GOT3 (cell line): ENCODE results near the gene DPP10.

Source experiments
- DNase-seq: peaks from one replicate; lab custom pipeline; 2025; ENCODE audit warnings: mixed read lengths; lab: John Stamatoyannopoulos, UW

Gene DPP10

DNA sequence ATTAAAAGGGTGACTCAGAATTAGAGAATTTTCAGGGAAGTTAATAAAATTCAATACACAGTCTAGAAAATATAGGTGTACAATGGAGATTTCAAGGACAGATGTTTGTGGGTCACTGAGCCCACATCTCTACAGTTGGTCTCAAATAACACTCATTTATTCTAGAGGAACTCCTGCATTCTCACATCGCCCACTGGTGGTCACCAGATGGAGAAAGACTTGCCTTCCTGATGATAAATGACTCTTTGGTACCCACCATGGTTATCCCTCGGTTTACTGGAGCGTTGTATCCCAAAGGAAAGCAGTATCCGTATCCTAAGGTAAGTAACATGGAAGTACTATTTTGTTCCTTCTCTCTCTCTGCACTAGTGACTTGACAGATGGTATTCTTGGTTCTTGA, 1297.1 kb downstream of the DPP10 start:
- no peak for DNase-seq

DNA sequence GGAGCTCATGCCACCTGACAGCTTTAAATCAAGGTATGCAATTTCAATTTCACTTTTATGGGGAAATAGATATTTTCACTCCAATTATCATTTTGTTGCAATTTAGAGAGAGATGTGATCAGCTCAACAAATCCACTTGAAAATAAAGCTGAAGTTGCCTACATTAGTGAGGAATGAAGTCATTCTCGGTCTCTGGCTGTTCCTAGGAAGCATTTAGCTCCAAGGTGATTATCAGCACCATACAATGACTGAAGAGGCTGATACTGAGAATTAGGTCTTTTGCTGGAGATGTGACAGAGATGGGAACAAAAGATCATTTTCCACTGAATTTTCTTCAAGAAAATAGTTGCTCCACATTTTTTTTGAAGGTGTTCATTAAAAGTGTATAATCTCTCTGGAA, 1303.7 kb downstream of the DPP10 start:
- DNase-seq = no peak

DNA sequence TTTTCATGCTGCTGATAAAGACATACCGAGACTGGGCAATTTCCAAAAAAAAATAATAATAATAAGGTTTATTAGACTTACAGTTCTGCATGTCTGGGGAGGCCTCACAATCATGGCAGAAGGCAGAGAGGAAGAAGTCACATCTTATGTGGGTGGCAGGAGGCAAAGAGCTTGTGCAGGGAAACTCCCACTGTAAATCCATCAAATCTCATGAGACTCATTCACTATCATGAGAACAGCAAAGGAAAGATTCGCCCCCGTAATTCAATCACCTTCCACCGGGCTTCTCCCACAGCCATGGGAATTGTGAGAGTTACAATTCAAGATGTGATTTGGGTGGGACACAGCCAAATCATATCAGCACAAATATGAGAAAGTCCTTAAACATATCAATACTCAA, 1314.8 kb downstream of the DPP10 start:
- no peak for DNase-seq

DNA sequence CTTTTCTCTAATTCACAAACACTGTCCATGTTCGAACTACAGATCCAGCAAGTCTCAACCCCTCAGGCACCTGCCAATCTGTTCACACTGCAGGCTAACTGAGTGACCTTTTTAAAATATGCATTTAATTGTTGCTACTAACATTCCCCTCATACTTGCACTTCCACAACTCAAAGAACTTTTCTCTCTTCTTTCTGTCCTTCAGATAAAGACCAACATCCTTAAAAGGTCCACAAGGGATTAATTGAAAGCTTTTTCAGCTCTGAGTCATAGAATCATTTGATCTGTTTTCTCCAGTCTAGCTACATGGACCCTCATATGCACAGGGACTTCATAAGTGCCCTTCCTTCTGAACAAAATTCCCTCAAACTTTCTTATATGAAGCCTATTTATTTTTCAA, 1321.2 kb downstream of the DPP10 start:
- no peak for DNase-seq

DNA sequence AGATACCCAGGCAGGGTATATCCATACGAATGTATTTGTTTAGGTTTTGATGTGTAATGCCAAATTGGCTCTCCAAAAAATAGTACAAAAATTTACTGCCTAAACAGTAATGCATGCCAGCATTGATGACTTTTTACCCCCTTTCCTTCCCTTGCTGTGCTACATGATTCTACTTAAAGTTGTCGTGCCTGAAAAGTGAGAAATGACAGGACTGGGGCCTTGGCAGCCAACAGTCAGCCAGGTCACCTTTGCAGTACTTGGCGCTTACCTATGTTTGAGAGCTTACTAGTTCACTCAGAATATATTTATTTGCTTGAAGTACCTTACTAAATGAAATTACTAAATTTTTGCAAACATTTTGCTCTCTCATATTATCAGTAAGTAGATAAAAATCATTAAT, 1329.1 kb downstream of the DPP10 start:
- no peak for DNase-seq

DNA sequence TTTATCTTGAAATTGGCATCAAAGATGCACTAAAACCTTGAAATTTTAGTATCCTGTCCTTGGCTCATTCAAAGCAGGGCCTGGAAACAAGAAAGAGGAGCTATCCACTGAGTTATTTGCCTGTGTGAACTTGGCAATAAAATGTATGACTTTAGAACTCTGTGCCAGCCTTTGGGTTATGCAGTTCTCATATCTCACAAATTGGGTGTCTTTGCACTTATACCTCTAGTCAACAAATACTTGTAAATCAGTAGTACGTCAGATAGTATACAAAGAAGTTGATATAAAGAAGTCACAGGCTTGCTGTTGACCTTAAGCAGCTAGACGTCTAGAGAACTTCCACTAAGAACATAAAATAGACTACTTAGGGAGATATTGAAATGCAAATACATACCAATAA, 1331.9 kb downstream of the DPP10 start:
- DNase-seq = no peak

DNA sequence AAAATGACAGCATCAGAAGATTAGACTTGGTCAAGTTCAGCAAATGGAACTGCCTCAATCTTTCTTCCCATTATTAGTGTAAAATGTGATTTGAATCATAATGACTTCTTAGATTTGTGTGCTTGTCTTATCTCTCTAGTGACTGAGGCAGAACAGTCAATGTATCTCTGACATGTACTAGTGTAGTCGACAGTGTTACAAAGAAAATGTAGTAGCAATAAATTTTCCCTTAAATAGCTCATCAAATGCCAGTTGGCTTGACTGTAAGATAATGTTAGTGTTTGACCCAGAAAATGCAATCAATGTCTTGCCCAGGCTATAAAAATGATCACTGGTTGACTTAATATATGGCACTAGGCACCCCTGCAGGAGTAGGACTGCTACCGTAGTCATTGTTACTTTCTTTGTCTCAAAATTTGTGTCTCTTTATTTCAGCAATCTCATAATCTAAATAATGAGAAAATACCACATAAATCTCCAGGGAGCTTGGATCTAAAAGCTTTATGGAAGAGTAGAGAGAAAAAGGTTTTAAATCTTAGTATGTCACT, 1336.7 kb downstream of the DPP10 start:
- DNase-seq = no peak

DNA sequence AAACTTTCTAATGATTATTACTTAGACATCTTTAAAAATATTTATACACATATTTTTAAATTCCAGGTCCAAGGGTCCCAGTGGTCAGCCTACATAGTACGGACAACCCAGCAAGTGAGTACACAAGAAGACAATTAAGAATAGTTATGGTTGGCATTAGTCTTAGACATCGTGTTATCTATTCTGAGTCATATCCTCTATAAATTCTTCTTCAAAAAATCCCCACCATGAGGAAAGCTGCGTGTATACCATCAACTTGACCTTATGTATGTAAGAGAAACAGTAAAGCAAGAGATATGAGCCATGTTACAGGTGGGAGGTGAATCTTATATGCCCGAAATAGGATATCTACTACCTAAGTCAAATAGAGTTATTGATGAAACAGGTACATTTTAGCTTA, 1339.8 kb downstream of the DPP10 start:
- DNase-seq = no peak

DNA sequence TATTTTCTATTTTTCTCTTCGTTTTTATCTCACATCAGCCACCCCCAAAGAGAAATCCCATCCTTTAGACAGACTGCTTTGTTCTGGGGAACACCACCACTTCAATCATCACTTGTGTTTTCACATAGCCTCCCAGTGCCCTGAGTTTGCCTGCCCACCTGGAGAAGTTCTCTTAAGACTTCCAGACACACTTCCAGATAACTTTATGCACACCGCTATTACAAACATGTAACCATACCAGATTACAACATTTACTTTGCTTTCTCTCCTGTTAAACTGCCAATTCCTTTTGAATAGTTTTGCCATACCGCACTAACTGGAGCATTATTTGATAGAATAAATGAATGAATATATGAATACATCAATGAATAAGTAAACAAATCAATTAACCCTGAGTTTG, 1353.6 kb downstream of the DPP10 start:
- DNase-seq = no peak

DNA sequence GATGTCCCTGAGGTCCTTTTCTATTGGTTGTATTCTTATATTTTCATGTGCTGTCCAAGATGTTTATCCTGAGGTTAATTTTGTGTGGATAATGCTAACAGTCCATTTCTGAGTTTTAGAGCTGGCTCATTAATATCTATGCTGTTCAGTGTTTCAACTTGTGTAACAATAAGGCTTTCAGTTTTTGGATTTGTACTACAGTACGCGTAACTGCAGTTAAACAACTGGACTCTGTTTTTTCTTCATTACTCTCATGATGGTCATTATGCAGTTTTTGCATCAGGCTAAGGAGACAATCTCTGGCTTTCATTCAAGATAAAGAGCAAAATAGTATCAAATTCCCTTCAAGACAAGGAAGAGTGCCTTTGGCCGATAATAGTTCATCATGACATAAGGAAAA, 1364.8 kb downstream of the DPP10 start:
- DNase-seq = no peak

DNA sequence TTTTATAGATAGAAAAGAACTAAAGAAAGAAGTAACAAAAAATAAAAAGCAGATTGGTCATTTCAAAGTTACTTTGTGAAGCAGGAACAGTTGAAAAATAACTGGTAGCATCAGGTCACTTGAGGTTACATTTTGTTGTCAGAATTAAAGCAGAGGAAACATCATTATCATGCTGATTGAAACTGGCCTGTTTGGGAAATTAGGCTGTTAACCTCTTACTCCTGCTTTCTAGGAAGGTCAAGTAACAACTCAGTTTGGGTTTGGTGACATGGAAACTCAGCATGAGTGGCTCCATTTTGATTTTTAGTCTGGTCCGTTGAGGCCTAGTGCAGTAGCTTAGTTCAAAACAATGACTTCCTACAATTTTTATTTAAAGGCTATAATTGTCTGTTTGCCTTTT, 1383.5 kb downstream of the DPP10 start:
- no peak for DNase-seq

DNA sequence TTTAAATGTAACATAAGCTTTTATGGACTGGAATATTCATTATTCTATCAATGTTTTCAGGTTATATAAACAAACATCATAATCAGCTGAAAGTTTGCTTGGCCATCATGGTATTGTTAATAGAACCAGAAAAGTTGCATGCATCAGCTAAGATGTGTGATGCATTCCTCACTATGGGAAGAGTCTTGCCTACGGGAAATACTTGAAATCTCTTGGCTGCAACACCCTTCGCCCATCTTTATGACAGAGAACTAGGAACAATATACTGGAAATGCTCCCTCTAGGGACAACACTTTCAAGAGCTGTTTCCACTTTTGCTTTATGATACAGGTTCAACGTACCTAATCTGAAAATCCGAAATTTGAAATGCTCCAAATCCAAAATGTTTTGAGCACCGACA, 1390.8 kb downstream of the DPP10 start:
- DNase-seq = no peak

DNA sequence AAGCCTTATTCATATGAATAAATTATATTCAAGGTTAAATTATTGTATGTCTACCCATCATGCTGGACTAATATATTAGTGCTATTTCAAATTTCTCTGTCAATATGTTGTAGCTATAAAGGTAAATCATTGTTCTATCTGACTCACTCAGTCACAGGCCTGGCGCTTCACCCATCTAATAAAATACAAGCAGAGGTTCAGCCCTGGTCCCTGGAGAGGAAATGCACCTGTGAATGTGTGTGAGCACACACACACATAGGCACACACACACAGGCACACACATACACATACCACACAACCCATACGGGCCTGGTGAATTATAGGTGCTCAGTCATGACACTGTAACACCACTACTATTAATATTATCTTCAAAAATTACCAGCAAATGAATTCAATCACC, 1396.1 kb downstream of the DPP10 start:
- DNase-seq = no peak

DNA sequence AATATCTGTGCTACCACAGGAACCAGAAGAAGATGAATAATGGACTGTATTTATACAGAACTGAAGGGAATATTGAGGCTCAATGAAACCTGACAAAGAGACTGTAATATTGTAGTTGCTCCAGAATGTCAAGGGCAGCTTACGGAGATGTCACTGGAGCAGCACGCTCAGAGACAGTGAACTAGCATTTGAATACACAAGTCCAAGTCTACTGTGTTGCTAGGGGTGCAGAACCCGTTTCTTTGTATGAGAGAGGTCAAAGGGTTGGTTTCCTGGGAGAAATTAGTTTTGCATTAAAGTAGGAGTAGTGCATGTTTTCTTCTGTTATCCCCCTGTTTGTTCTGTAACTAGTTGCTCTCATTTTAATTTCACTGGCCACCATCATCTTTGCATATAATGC, 1399.9 kb downstream of the DPP10 start:
- no peak for DNase-seq

DNA sequence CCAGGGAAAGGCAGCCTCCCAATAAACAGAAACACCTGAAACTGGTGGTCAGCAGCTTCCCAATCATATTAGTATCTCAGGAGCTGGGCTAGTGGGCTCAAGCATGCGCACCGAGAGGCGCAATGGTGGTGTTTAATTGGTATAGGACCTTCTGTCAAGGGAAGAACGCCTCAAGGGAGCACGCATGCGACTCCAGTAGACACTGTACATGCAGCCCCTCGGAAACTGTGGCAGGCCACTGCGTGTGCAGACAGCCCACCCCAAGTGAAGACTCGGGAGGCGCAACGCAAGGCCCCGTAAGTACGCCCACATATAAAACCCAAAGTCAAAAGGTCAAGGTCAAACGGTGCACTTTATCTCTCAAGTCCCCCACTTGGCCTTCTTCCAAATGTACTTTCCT, 1405.8 kb downstream of the DPP10 start:
- DNase-seq = no peak

DNA sequence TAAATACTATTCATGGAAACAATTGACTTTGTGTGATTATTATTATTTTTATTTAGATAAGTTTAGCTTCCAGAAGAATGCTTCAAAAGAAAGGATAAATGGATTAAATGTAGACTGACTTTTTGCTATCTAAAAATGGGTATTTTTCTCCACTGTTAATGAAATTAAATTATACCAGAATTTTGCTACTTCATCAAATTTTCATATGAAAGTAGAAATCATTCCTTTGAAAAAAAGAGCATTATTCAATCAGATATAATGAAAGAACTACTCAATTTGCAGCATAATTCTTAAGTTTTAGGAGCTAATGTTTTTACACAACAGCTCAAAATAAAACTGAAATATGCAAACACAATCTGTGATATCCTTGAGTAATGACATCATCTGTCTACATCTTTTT, 1424.6 kb downstream of the DPP10 start:
- DNase-seq = no peak

DNA sequence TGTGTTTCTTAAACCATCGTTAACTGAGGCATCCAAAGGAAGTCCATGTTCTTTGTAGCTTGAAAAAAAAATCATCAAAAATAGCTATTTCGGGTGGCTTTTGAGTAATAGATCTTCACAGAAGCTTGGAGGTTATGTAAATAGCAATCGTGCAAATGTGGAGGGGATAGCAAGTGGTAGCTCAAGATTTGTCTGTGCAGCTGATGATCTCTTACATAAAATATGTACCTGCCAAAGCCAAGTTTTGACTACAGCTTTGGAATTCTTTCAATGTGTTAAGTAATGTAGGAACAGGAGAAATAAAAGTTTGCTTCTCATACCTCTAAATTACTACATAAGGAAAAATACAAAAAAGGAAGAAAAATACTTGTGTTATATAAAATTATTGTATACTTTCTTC, 1432.0 kb downstream of the DPP10 start:
- no peak for DNase-seq

DNA sequence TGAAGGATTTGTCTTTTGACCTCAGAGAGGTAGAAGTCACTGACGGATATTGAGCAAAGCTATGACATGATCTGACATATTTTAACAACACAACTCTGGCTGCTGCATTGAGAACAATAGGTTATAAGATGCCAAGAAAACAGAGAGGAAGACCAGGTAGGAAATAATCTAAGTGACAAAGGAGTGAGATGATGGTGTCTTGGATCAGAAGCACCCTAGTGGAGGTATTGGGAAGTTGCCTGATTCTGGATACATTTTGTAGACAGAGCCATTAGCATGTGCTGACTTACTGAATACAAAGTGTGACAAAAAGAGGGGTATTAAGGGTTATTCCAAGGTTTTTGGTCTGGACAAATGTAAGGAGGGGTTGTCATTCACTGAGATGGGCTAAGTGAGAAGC, 1438.1 kb downstream of the DPP10 start:
- no peak for DNase-seq

DNA sequence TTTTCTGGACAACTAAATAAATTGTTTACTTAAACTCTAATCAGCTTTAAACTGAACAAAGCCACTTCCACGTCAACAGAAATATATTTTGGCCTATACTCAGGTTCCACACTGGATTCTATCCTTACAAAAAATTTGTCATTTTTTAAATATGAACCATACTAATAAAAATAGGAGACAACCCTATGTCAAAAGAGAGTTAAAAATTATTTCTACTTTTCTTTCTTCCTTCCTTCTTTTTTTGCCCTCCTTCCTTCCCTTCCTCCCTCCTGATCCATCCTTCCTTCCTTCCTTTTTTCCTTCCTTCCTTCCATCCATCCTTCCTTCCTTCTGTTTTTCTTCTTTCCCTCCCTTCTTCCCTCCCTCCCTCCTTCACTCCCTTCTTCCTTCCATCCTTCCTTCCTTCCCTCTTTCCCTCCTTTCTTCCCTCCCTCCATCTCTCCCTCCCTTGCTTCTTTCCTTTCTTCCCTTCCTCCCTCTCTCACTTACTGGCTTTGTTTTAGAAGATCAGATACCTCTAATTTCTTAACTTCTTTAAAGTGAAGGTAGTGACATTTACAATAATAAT, 1444.9 kb downstream of the DPP10 start:
- no peak for DNase-seq
